ENCODE measurements around the gene SP140.
"Not testable (repeated sequence)": the region's sequence is repeated elsewhere in the genome, so short reads cannot be mapped to it uniquely, and the experiment has no call there.

SP140 gene

GRCh38 chr2:230268606-230269243 lies 43.2 kb downstream of the SP140 start:
- ChIA-PET POLR2A (no interaction called here), CTCF (interaction anchor here (0.9 to 1.2 kb wide), 2 partner anchors 12 to 43 kb away, joined by 3 read pairs; partner anchors contain the start of gene SP140)
- no peak for TF ChIP-seq CTCF (IDR thresholded peaks at IDR 0.05; ENCODE audit: control extremely low read depth, extremely low read depth, low read depth, missing control alignments)
- peak; percentile 29 for DNase-seq (ENCODE audit: extremely low spot score)

GRCh38 chr2:230269715-230270114 lies 44.2 kb downstream of the SP140 start:
- TF ChIP-seq CTCF (IDR thresholded peaks at IDR 0.05; ENCODE audit: control extremely low read depth, extremely low read depth, low read depth, missing control alignments), result no peak
- no peak for DNase-seq (ENCODE audit: extremely low spot score)
- POLR2A ChIA-PET, result no interaction called here
- CTCF ChIA-PET, result no interaction called here

- POLR2A ChIA-PET, result no interaction called here
Observed at GRCh38 chr2:230282936-230283335, 57.4 kb downstream of the SP140 start.

GRCh38 chr2:230286048-230286447 lies 60.5 kb downstream of the SP140 start:
- ChIA-PET POLR2A (no interaction called here), CTCF (no interaction called here)
- no peak for DNase-seq (ENCODE audit: extremely low spot score)

More at GRCh38 chr2:230282936-230283335, 57.4 kb downstream of the SP140 start:
- DNase-seq (ENCODE audit: extremely low spot score), result no peak
- CTCF ChIA-PET, result no interaction called here
- TF ChIP-seq CTCF (IDR thresholded peaks at IDR 0.05; ENCODE audit: control extremely low read depth, extremely low read depth, low read depth, missing control alignments), result no peak

GRCh38 chr2:230289311-230289710 lies 63.8 kb downstream of the SP140 start:
- CTCF ChIA-PET, result interaction anchor here (1.3 kb wide), 1 partner anchor 9 kb away, joined by 3 read pairs; no protein-coding TSS in a partner anchor
- DNase-seq (ENCODE audit: extremely low spot score); POLR2A ChIA-PET: not testable (repeated sequence)

More at GRCh38 chr2:230286048-230286447, 60.5 kb downstream of the SP140 start:
- no peak for TF ChIP-seq CTCF (IDR thresholded peaks at IDR 0.05; ENCODE audit: control extremely low read depth, extremely low read depth, low read depth, missing control alignments)

- TF ChIP-seq CTCF (IDR thresholded peaks at IDR 0.05; ENCODE audit: control extremely low read depth, extremely low read depth, low read depth, missing control alignments), result no peak
- CTCF ChIA-PET, result no interaction called here
- POLR2A ChIA-PET, result no interaction called here
- DNase-seq (ENCODE audit: extremely low spot score), result no peak
Observed at GRCh38 chr2:230295192-230295591, 69.7 kb downstream of the SP140 start.

GRCh38 chr2:230296917-230297316 lies 71.4 kb downstream of the SP140 start:
- CTCF ChIA-PET, result interaction anchor here (0.6 to 1.6 kb wide), 2 partner anchors 16 to 21 kb away, joined by 3 read pairs; no protein-coding TSS in a partner anchor
- no peak for DNase-seq (ENCODE audit: extremely low spot score)
- POLR2A ChIA-PET, result no interaction called here
- TF ChIP-seq CTCF (IDR thresholded peaks at IDR 0.05; ENCODE audit: control extremely low read depth, extremely low read depth, low read depth, missing control alignments), result no peak
